HL-60 (cell line): ENCODE measurements around the gene PIGC.

Source experiments
- GABPA ChIP-seq: IDR thresholded peaks from 2 replicates; pipeline ENCODE4 v1.6.1; 2012; ENCODE audit warnings: low read depth
- POLR2AphosphoS5 ChIP-seq: IDR thresholded peaks from 2 replicates; pipeline ENCODE4 v1.6.1; 2012; ENCODE audit warnings: low read depth
- REST ChIP-seq: IDR thresholded peaks from 2 replicates; pipeline ENCODE4 v1.6.1; 2012; ENCODE audit warnings: low read depth; ENCODE audit not compliant: insufficient replicate concordance
- TF ChIP-seq, protein P1 (sequence below): IDR thresholded peaks from one replicate; pipeline ENCODE4 v1.5.1; 2011; ENCODE audit warnings: low read length, control low read depth, inconsistent platforms; ENCODE audit not compliant: insufficient read depth

DNA sequence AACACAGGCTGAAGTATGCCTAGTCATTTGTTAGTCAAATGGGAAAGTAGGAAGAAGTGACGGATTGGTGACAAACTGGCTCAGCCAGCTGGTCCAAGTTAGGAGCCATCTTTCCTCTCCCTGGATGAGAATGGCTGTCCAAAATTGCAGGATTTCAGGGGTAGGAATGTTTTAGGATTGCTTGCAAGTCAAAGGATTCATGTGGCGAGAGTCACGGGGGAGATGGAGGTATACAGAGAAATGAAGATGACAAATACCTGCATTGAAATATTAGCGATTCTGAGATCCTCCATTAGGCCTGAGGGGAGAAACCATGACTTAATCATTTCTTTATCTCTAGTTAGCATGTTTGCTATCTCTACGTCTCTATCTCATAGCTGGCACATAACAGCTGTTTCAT lies 41.8 kb upstream of the PIGC start:
- TF ChIP-seq, protein P1, sequence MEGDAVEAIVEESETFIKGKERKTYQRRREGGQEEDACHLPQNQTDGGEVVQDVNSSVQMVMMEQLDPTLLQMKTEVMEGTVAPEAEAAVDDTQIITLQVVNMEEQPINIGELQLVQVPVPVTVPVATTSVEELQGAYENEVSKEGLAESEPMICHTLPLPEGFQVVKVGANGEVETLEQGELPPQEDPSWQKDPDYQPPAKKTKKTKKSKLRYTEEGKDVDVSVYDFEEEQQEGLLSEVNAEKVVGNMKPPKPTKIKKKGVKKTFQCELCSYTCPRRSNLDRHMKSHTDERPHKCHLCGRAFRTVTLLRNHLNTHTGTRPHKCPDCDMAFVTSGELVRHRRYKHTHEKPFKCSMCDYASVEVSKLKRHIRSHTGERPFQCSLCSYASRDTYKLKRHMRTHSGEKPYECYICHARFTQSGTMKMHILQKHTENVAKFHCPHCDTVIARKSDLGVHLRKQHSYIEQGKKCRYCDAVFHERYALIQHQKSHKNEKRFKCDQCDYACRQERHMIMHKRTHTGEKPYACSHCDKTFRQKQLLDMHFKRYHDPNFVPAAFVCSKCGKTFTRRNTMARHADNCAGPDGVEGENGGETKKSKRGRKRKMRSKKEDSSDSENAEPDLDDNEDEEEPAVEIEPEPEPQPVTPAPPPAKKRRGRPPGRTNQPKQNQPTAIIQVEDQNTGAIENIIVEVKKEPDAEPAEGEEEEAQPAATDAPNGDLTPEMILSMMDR, result no peak
- TF ChIP-seq POLR2AphosphoS5 (no peak), GABPA (no peak), REST (no peak)
